IPS DF 6.9 (cell line): ENCODE results near the gene SLC2A5.

Source experiments
- DNase-seq: peaks from one replicate; pipeline ENCODE4 v3.0.0-alpha.2; 2013; ENCODE audit warnings: low read depth, low spot score
- H3K27ac ChIP-seq: one replicate; pipeline ENCODE4 v1.5.1; 2013; ENCODE audit warnings: low read length, control low read depth
- H3K27me3 ChIP-seq: 2 replicates; pipeline ENCODE4 v1.6.1; 2013; ENCODE audit warnings: mild to moderate bottlenecking, low read length; ENCODE audit not compliant: control insufficient read depth, insufficient read depth
- H3K36me3 ChIP-seq: 2 replicates; pipeline ENCODE4 v1.6.1; 2013; ENCODE audit warnings: low read length; ENCODE audit not compliant: control insufficient read depth, insufficient read depth
- H3K4me1 ChIP-seq: 2 replicates; pipeline ENCODE4 v1.6.1; 2013; ENCODE audit warnings: low read length; ENCODE audit not compliant: control insufficient read depth, insufficient read depth
- H3K4me3 ChIP-seq: 2 replicates; pipeline ENCODE4 v1.5.1; 2013; ENCODE audit warnings: mild to moderate bottlenecking, low read length
- H3K9me3 ChIP-seq: 2 replicates; pipeline ENCODE4 v1.6.1; 2013; ENCODE audit warnings: low read length, inconsistent platforms; ENCODE audit not compliant: control insufficient read depth, insufficient read depth
- WGBS: extraction: QIAGEN DNeasy Blood & Tissue Kit; methylation state at CpG from one replicate; pipeline ENCODE4 v1.1.7; 2013; ENCODE audit warnings: mixed read lengths, missing lambda C conversion rate; ENCODE audit not compliant: insufficient read length, insufficient coverage; 5-methylcytosine and 5-hydroxymethylcytosine counted together

The SLC2A5 gene

DNA sequence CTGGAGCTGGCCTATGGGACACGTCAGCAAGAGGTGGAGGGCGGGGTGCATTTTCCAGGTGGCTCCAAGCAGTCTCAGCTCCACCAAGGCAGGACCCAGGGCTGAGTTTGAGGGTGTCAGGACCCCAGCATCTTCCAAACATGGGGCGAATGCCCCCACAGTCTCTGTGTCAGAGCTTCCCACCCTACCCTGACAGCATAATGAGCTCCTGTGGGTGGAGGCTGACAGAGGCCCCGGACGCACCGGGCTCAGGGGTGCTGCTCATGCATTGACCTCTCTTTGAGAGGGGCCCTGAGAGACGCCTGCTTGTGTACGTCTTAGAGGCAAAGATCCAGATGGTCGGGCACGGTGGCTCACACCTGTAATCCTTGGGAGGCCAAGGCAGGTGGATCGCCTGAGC lies 80.4 kb downstream of the SLC2A5 start:
- Histone ChIP-seq H3K4me3 (no peak overlapping the region), H3K27me3 (no peaks in the 10 kb centered on the region), H3K36me3 (no peaks in the 10 kb centered on the region), H3K27ac (no peak overlapping the region), H3K9me3 (no peaks in the 10 kb centered on the region), H3K4me1 (no peaks in the 10 kb centered on the region)
- no peak for DNase-seq
- WGBS, result no CpG with 5 or more reads among the region's 11 CpGs

GRCh38 chr1:8988618-8988967 lies 80.8 kb downstream of the SLC2A5 start:
- H3K4me1 ChIP-seq, result no peaks in the 10 kb centered on the region
- no peak for DNase-seq
- H3K27me3 ChIP-seq, result no peaks in the 10 kb centered on the region
- no peak overlapping the region for H3K27ac ChIP-seq
- no peaks in the 10 kb centered on the region for H3K9me3 ChIP-seq
- WGBS, result no CpG with 5 or more reads among the region's 13 CpGs
- H3K4me3 ChIP-seq, result no peak overlapping the region
- no peaks in the 10 kb centered on the region for H3K36me3 ChIP-seq

DNA sequence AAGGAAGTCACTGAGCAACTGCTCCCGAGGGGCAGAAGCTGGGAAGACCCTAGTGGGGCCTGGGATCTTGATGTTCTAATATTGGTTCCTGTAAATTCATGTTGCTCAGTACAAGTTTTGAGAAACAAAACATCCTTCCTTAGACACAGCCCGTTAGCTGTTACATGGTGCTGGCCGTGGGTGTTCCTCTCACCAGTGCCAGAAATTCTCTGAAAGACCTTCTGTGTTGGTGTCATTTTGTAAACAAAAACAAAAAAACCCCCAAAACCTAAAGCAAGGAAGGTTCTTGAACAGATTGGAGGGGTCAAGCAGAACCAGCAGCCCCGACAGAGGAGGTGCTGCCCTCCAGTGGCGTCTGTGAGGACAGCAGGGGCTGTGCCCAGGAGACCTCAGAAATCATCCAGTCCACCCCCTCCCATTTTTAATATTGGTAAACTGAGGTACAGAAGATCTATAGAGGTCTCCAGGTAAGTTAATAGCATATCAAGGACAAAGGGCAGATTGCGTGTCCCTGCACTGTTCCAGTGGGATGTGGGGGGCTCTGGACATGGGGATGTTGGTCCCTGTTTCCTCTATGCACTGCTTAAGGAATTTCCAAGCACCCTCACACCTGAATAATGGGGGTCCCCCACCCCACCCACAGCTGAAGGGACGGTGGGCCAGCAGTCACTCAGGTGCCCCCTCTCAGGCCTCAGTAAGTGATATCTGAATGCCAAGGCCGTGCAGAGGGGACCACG lies 81.4 kb downstream of the SLC2A5 start:
- H3K4me3 ChIP-seq, result no peak overlapping the region
- DNase-seq, result no peak
- no CpG with 5 or more reads among the region's 9 CpGs for WGBS
- H3K36me3 ChIP-seq, result no peaks in the 10 kb centered on the region
- no peaks in the 10 kb centered on the region for H3K27me3 ChIP-seq
- H3K27ac ChIP-seq, result no peak overlapping the region
- H3K9me3 ChIP-seq, result no peaks in the 10 kb centered on the region
- no peaks in the 10 kb centered on the region for H3K4me1 ChIP-seq

DNA sequence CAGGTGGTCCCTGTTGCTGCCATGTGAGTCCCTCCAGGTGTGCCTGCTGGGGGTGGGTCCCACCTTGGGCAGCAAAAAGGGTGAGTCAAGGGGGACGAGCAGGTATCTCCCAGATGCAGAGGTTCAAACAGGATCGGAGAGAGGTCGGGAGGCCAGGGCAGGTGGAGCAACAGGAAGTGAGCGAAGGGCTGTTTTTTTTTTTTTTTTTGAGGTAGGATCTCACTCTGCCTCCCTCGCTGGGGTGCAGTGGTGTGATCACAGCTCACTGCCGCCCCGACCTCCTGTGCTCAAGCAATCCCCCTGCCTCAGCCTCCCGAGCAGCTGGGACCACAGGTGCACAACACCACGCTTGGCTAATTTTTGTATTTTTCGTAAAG lies 82.6 kb downstream of the SLC2A5 start:
- Histone ChIP-seq H3K36me3 (no peaks in the 10 kb centered on the region), H3K4me1 (no peaks in the 10 kb centered on the region), H3K4me3 (no peak overlapping the region), H3K27me3 (no peaks in the 10 kb centered on the region), H3K9me3 (no peaks in the 10 kb centered on the region), H3K27ac (no peak overlapping the region)
- DNase-seq, result no peak
- no CpG with 5 or more reads among the region's 10 CpGs for WGBS

- no peaks in the 10 kb centered on the region for H3K36me3 ChIP-seq
- no CpG with 5 or more reads among the region's 14 CpGs for WGBS
- no peaks in the 10 kb centered on the region for H3K27me3 ChIP-seq
- no peak for DNase-seq
- no peak overlapping the region for H3K4me3 ChIP-seq
- H3K27ac ChIP-seq, result no peak overlapping the region
- no peaks in the 10 kb centered on the region for H3K9me3 ChIP-seq
- H3K4me1 ChIP-seq, result no peaks in the 10 kb centered on the region
Measured at GRCh38 chr1:8985915-8986813, 83.3 kb downstream of the SLC2A5 start.
